ENCODE data around the gene POLG.
A peak's percentile ranks its signal among the peaks of the same experiment; 100 is the strongest.

POLG gene

DNA sequence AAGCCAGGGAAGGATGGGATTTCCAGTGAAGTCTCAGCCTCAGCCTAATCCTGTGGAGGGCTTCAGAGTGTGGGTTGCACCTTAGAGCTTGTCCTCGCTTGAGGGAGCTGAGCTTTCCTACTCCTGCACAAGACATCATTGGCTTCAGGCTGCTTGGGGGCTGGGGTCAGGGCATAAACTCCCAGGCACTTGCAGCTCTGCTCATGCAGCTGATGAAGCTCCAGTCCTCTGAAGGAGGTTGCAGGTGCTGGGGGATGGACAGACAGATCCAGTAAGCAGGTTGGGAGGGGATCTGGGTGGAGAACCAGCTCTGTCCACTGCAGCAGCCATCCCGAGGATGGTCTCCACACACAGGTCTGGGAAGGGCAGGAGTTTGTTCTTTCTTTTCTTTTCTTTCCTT, 19.4 kb upstream of the POLG start:
- no peak for DNase-seq

DNA sequence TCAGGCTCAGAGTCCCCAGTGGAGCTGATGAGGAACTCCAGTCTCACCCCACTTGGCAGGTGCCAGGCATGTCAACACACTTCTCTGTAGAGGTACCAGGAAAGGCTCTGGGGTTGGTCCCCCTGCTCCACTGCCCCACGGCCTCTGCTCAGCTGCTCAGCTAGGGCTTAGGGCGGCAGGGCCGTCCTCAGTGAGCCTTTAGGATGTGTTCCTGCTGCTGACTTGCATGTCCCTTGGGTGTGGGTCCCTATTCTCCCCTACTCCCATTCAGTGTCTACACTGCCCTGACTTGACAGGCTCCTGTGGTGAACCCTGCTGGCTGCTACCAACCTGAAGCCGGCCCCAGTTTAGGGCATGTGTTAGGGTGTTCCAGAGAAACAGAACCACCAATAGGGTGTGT, 17.9 kb upstream of the POLG start:
- no peak for DNase-seq

GRCh38 chr15:89349206-89349558, 14.6 kb upstream of the POLG start:
- DNase-seq, result no peak

- DNase-seq, result no peak
Measured at GRCh38 chr15:89346516-89347231, 12.1 kb upstream of the POLG start.

DNA sequence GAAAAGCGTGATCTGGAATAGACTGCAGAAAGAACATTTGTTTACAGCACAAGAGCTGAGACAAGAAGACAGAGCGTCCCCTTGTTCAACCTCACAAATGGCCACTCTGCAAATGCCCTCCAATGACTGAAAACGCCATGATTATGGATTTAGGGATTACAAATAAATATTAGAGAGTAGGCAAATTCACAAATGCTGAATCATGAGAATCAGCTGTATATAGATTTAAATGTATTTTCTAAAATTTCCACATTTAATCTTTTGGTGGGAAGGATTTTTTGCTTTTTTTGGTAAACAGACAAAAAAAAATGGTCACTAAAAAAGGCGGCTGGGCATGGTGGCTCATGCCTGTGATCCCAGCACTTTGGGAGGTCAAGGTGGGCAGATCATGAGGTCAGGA, 10.6 kb upstream of the POLG start:
- DNase-seq, result no peak

DNA sequence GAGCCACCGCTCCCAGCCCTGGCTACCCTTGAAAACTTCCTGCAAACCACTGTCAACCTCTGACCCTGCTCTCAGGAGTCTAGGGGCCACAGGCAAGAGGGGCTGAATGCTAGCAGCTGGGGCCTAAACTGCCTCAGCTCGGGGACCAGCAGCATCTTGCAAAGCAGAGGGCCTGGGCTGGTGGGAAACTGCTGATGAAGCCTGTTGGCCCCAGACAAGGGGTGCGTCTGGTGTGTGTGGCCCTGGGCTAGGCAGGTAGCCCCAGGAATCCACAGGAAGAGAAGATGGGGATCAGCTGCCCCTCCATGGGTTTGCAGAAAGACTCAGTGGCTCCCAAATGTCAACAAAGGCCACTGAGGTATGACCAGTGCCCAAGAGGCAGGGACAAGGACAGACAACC, 8.2 kb upstream of the POLG start:
- no peak for DNase-seq

GRCh38 chr15:89341316-89342005, 6.8 kb upstream of the POLG start:
- DNase-seq, result no peak

DNA sequence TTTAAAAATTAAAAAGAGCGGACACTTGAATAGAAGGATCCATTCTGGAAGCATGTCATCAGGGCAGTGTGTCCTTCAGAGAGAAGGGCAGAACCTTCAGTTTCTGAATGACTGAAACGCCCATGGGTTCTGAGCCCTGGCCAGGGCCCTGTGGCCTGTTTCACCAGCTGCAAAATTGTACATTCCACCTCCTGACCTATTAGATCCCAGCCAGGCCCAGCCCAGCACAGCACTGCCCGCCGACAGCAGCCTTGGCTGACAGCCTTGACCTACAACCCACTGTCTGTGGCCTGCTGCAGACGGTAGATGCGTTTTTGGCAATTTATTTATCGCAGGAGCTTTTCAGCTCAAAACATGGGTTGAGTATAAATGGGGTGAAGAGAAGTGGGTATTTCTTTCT, 5.9 kb upstream of the POLG start:
- DNase-seq, result no peak

- DNase-seq, result no peak
Measured at GRCh38 chr15:89338036-89338435, 3.4 kb upstream of the POLG start.

- no peak for DNase-seq
Measured at GRCh38 chr15:89335298-89336041, 846 bp upstream of the POLG start.

- no peak for DNase-seq
Measured at GRCh38 chr15:89333959-89334509, 590 bp downstream of the POLG start.

- no peak for DNase-seq
Measured at GRCh38 chr15:89333011-89333860, 1.4 kb downstream of the POLG start.

DNA sequence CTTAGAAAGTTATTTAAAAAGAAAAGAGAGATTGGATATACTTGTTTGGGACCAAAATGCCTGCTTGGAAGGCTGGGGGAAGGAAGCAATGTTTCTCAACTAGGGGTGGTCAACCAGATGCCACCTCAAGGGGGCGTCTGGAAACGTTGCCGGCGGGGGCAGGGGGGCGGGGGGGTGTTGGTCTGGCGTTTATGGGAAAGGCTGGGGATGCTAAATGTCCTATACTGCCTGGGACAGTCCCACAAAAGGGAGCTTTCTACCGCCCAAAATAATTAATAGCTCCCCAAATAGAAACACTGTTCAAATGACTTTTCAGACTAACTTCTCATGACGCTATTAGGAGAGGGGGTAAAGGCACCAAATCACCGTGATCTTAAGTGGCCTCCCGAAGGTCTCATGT, 2.2 kb downstream of the POLG start:
- peak; percentile 27 for DNase-seq

DNA sequence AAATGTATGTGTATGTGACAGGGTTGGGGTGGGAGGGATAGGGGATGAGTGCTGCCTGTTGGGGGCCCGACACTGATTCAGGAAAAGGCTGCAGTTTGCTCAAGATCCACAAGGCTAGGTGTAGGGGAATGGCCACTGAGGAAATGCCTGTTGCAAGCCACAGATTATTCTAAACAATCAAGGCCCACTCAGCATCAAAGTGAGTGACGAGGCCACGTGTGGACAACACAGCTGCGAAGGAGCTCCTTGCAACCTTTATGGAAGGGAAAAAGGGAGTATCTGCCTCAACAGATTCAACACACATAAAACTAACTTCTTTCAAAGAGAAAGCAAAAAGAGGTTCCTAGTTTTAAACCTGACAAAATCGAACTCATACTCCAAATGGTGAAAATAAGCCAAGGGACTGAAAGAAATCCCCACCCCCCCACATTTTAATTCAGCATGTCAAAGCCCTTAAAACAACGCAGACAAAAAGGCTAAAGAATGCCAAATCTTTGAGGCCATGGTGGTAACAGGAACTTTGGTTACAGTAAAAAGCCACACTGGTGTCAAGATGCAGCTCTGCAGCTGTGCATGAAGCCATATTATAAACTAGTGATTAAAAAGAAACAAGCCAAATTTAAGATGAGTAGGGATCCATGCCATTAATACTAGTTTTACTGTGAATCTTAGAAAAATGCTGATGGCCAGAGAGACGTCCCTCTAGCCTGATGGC, 3.6 kb downstream of the POLG start:
- no peak for DNase-seq

DNA sequence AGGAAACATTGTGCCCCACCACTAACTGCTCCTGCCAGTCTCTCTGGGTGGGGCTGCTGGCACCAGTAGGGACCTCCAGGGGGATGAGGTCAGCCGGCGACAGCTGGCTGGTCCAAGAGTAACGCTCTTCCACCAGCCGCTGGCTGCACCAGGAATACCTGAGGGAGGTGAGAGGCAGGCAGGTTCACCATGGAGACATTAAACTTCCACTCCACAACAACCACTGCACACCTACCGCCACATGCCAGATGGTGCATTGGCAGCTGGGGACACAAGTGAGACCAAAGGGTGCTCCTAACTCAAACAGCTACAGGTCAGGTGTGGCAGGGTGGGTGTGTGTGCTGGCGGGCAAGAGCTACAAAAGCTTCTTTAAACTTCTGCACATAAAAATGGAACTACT, 4.5 kb downstream of the POLG start:
- DNase-seq, result no peak

DNA sequence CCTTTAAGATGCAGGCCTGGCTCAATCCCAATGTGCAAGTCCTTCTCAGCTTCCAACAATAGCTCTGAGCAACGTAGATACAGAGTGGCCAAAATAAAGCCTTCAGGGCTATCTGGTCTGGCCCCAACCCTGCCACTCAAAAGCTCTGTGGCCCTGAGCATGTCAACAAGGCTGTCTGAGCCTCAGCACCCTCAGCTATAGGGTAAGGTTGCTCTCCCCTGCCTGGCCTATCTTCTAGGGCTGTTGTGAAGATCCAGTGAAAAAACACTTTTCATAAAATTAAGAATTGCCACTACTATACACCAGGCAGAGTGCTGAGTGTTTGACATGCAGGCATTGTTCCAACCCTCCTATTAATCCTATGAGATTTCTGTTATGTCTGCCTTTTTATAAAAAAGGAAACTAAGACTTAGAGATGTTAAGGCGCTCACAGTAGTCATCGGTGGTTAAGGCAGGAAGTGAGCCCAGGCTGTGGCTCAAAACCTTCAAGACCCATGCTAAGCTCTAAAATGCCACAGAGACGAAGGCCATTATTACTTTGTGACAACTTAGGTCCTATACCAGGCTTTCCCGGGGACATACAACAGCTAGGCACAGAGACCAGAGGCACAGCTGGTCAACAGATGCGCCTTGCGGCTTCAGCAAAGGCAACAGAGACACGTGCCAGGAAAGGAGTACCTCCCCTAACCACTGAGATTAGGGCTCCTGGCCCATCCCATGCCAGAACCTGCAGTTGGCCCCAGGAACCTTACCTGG, 5.1 kb downstream of the POLG start:
- DNase-seq, result no peak

DNA sequence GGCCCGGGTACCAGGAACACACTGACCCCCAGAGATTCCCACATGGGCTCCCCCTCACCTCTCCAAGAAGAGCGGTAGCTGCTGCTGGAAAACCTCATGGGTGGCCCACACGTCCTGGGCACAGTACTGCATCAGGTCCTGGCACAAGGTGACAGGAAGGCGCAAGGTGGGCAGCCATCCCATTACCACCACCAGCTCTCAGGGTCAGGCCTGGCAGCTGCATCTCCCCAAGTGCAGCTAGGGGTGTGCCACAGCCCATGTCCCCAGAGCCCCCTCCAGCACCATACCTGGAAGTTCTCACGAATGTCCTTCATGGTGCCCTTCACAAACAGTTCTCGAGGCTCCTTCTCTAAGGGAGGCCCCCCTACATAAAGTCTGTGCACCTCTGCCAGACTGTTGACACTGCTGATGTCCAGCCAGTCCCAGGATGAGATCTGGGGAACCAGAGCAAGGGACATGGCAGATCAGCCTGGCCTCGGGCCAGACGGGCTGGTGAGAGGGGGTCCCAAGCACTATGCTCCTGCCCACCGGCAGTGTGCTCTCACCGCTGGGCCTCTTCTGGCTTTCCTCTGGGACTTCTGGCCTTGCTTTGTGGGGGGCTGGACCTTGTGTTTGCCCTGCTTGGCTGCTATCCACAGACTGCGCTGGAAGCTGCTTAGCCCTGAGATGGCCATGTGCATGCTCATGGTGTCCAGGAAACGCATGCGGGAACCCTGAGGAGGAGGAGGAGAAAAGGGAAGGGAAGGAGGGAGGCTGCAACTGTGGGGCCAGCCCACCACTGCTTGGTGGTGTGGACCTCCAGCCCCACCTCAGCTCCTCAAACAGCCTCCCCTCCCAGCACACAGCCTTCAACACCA, 6.0 kb downstream of the POLG start:
- DNase-seq, result no peak

- DNase-seq, result no peak
Measured at GRCh38 chr15:89327113-89327512, 7.5 kb downstream of the POLG start.

DNA sequence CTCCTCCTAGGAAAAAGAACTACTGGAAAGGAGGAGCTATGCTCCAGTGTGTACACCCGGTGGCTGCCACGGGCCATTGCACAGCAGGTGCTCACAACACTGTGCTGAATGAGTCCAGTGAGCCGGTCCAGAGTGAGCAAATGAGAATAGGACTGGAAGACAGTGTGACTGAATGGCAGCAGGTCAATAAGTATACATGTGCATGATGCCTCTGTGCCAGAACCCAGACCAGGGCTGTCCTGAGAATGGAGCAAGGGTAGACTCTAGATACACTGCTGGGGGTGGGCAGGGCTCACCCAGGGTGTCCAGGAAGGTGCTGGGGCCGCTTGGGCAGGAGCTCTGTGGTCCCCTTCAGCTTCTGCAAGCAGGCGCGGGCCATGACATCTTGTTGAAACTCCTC, 8.3 kb downstream of the POLG start:
- DNase-seq, result no peak

DNA sequence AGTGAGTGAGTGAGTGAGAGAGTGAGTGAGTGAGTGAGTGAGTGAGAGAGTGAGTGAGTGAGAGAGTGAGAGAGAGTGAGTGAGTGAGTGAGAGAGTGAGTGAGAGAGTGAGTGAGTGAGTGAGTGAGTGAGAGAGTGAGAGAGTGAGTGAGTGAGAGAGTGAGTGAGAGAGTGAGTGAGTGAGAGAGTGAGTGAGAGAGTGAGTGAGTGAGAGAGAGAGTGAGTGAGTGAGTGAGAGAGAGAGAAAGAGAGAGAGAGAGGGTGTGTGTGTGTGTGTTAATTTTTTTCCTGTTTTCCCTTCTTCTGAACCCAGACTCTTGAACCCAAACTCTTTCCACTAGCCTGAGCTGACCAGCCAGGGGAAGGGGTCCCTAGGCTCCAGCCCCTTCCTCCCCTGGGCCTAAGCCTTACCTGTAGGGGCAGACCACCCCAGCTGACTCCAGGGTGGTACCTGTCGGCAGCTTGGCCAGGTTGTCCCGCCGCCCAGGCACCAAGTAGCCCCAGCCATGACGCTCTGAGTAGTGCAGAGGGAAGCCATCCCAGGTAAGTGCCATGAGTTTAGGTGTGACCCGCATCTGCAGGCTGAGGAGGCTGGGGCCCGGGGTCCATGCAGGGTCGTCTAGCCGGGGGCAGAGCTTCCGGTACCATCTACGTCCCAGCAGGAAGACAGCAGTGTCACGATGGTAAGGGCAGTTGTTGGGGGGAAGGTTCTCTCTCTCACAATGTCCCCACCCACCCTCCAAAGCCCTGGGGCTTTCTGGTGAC, 9.4 kb downstream of the POLG start:
- no peak for DNase-seq
